T-cell (primary cell): ENCODE results near the gene PLS1. TPM values are rescaled to one million over a fixed set of nuclear protein-coding genes. Genes with fewer than 3 reads are reported as not detected.
"Not testable (repeated sequence)": the region's sequence is repeated elsewhere in the genome, so short reads cannot be mapped to it uniquely, and the experiment has no call there.

Experiments
- ATAC-seq, 4 experiments: fragments of 200-7000 bp in 3 of 4; fragments of 150-1000 bp in 1 of 4; cut with Tn5 transposase; replicated peaks in 1 of 4; 1 replicate in 3 of 4; 2 replicates in 1 of 4; pipeline ENCODE4 v1.10.0; 2021; ENCODE audit warnings: moderate library complexity in 3 of 4, mild to moderate bottlenecking in 2 of 4, moderate number of reproducible peaks in 1 of 4
- CTCF ChIA-PET, 2 donors: fragments of 300-600 bp; sonication (Branson Sonifier 250); formaldehyde crosslinking; loops; one replicate each; lab custom pipeline; 2022; ENCODE audit warnings: antibody characterized with exemption in 2 of 2; lab: Charles Lee
- POLR2A ChIA-PET, 2 donors: fragments of 300-600 bp; sonication (Branson Sonifier 250); formaldehyde crosslinking; loops; one replicate each; lab custom pipeline; 2022; ENCODE audit warnings: antibody characterized with exemption in 2 of 2; lab: Charles Lee
- DNase-seq, 35 experiments: peaks; one replicate each; pipeline versions ENCODE4 v3.0.0 to v3.0.0-alpha.2; 2013 to 2023
- H3K27ac ChIP-seq: one replicate; pipeline ENCODE4 v1.5.1; 2013; ENCODE audit warnings: low read length
- H3K27me3 ChIP-seq, 2 experiments: replicated peaks in 1 of 2; 1 replicate in 1 of 2; 2 replicates in 1 of 2; pipeline versions ENCODE4 v1.6.1 to v1.7.0; 2013; ENCODE audit warnings: low read length in 1 of 2, mixed read lengths in 1 of 2; ENCODE audit not compliant: control insufficient read depth in 2 of 2, insufficient read depth in 2 of 2; ENCODE audit errors: extremely low read depth in 1 of 2
- H3K36me3 ChIP-seq, 2 donors: 1 replicate in 1 of 2; 2 replicates in 1 of 2; pipeline versions ENCODE4 v1.6.1 to v1.7.0; 2013; ENCODE audit warnings: low read length in 1 of 2; ENCODE audit not compliant: control insufficient read depth in 2 of 2, insufficient read depth in 1 of 2; ENCODE audit errors: extremely low read depth in 1 of 2
- H3K4me1 ChIP-seq, 2 experiments: 1 replicate in 1 of 2; 2 replicates in 1 of 2; pipeline versions ENCODE4 v1.6.1 to v1.7.0; 2013; ENCODE audit warnings: low read length in 2 of 2, mixed read lengths in 1 of 2; ENCODE audit not compliant: insufficient read depth in 2 of 2, control insufficient read depth in 1 of 2; ENCODE audit errors: extremely low read depth in 1 of 2
- H3K4me3 ChIP-seq, 2 donors: 1 replicate in 1 of 2; 2 replicates in 1 of 2; pipeline versions ENCODE4 v1.5.1 to v1.7.0; 2013; ENCODE audit warnings: mild to moderate bottlenecking in 2 of 2, low read length in 1 of 2, moderate library complexity in 1 of 2; ENCODE audit not compliant: control insufficient read depth in 1 of 2; ENCODE audit errors: extremely low read depth in 1 of 2
- H3K9me3 ChIP-seq: 2 replicates; pipeline ENCODE4 v1.7.0; 2013
- H3K27ac Mint-ChIP-seq, 2 donors: one replicate each; pipeline ENCODE4 v1.8.0; 2020 to 2021; ENCODE audit warnings: mild to moderate bottlenecking in 2 of 2, mixed read lengths in 2 of 2
- H3K27me3 Mint-ChIP-seq, 2 donors: one replicate each; pipeline ENCODE4 v1.8.0; 2021 to 2022; ENCODE audit warnings: mixed read lengths in 2 of 2
- H3K36me3 Mint-ChIP-seq: one replicate; pipeline ENCODE4 v1.8.0; 2021; ENCODE audit warnings: mixed read lengths
- H3K4me1 Mint-ChIP-seq, 3 donors: one replicate each; pipeline ENCODE4 v1.8.0; 2020 to 2022; ENCODE audit warnings: mixed read lengths in 3 of 3, mild to moderate bottlenecking in 1 of 3
- H3K4me3 Mint-ChIP-seq, 3 donors: one replicate each; pipeline ENCODE4 v1.8.0; 2020 to 2022; ENCODE audit warnings: mild to moderate bottlenecking in 3 of 3, mixed read lengths in 3 of 3, moderate library complexity in 3 of 3
- H3K9me3 Mint-ChIP-seq, 3 donors: one replicate each; pipeline ENCODE4 v1.8.0; 2020 to 2022; ENCODE audit warnings: mixed read lengths in 3 of 3
- WGBS: methylation state at CpG from one replicate; pipeline ENCODE4 v1.1.5; 2013; ENCODE audit warnings: missing lambda C conversion rate; ENCODE audit not compliant: insufficient coverage; 5-methylcytosine and 5-hydroxymethylcytosine counted together
- total RNA-seq, 35 experiments: library from RNA in 6 of 35; stranded (reverse) in 6 of 35; fragments of 120-200 nt in 1 of 35; gene quantifications; one replicate each; pipeline versions ENCODE4 v1.2.1 to v1.2.4 and lab custom pipeline; 2013 to 2026

The PLS1 gene
- total RNA-seq, 5 donors from 2014 or later (not counting 1 experiment from before 2014, with no cell fraction given): 0.84 to 3.6 (median 1.8) TPM

DNA sequence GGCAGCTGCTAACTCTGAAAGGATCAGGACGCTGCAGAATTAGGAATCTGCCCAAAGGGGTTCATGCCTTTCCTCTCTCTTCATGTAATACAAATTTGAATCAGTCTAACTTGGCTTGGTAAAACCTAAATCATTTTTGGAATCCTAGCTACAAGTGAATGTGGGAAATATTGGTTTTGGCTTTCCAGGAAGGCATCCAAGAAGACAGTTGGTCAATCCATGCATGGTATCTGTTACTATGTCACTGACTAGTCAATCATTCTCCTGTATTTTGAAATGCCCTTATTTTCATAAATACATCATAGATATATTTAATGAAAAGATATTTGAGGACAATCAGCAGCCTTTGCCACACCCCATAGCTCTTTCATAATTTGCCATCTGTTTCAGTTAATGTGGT is 7.5 kb upstream of the PLS1 start:
- Histone ChIP-seq H3K4me3 (no peak overlapping the region), H3K27me3 (peaks cover 0 to 12% of the 10 kb centered on the region in 2 experiments), H3K36me3 (no peaks in the 10 kb centered on the region), H3K9me3 (no peaks in the 10 kb centered on the region), H3K27ac (no peak overlapping the region), H3K4me1 (no peaks in the 10 kb centered on the region)
- no peaks in the 10 kb centered on the region for H3K36me3 Mint-ChIP-seq
- no peaks in the 10 kb centered on the region for H3K9me3 Mint-ChIP-seq
- no peaks in the 10 kb centered on the region for H3K4me1 Mint-ChIP-seq
- DNase-seq: no peak
- peaks cover 11 to 14% of the 10 kb centered on the region in 2 donors for H3K27me3 Mint-ChIP-seq
- ChIA-PET CTCF (interaction anchor here (0.6 to 1.2 kb wide), 3 partner anchors 9 to 413 kb away, joined by 3 read pairs; partner anchors contain the start of genes ATR (in 1 of the 2) and U2SURP (in 1 of the 2)), POLR2A (interaction anchor here in 1 of 2 donors (0.6 kb wide), 1 partner anchor 90 kb away, joined by 3 read pairs; no protein-coding TSS in a partner anchor)
- H3K4me3 Mint-ChIP-seq: no peak overlapping the region
- WGBS: no CpG with 5 or more reads among the region's 1 CpG
- no peak for ATAC-seq
- no peak overlapping the region for H3K27ac Mint-ChIP-seq

DNA sequence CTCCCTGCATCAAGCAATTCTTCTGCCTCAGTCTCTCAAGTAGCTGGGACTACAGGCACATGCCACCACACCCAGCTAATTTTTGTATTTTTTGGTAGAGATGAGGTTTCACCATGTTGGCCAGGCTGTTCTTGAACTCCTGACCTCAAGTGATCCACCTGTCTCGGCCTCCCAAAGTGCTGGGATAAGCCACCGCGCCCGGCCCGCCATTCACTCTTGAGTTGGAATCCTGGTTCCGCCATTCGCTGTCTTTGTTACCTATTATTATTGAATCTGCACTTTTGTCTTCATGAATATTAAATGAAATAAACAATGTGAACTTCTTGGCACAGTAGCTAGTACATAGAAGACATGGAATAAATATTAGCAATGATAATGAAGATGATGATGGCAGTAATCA is 3.9 kb upstream of the PLS1 start:
- CTCF ChIA-PET: interaction anchor here in 1 of 2 donors (0.6 to 1.0 kb wide), 3 partner anchors 13 to 1488 kb away, joined by 3 to 5 read pairs (median 4); partner anchors contain the start of gene ATR
- peaks cover 10 to 16% (median 11%) of the 10 kb centered on the region in 3 donors for H3K4me1 Mint-ChIP-seq
- WGBS: 60% methylated on average over 1 of the region's 7 CpGs

DNA sequence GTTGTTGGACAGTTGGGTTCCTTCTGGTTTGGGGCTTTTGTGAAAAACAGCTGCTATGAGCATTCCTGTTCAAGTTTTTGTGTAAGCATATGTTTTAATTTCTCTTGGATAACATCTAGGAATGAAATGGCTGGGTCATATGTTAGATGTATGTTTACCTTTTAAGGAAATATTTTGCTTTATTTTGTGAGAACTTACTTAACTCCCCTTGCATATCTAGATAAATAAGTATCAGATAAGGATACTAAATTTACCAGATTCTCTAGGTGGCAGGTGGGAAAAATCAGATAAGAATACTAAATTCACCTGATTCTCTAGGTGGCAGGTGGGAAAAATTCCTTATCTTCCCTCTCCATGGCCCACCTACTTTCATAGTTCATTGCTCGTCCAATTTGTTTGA is 1.1 kb upstream of the PLS1 start:
- no CpG with 5 or more reads among the region's 1 CpG for WGBS
- no peak for DNase-seq
- Mint-ChIP-seq H3K9me3 (no peaks in the 10 kb centered on the region), H3K36me3 (no peaks in the 10 kb centered on the region), H3K4me1 (peaks cover 17 to 21% (median 18%) of the 10 kb centered on the region in 3 donors), H3K27ac (no peak overlapping the region), H3K27me3 (peaks cover 4 to 6% of the 10 kb centered on the region in 2 donors), H3K4me3 (peak overlapping the region; percentile 95 to 98 (median 96))
- ChIA-PET POLR2A (no interaction called here), CTCF (no interaction called here)
- no peak for ATAC-seq
- Histone ChIP-seq H3K4me1 (peaks cover 3 to 7% of the 10 kb centered on the region in 2 experiments), H3K27me3 (peaks cover 0 to 3% of the 10 kb centered on the region in 2 experiments), H3K4me3 (no peak overlapping the region), H3K27ac (no peak overlapping the region), H3K9me3 (no peaks in the 10 kb centered on the region), H3K36me3 (no peaks in the 10 kb centered on the region)

More for the DNA sequence above, 3.9 kb upstream of the PLS1 start:
- not testable (repeated sequence) for H3K27ac Mint-ChIP-seq, H3K4me1 ChIP-seq, H3K4me3 ChIP-seq, ATAC-seq, H3K9me3 ChIP-seq, H3K9me3 Mint-ChIP-seq, H3K4me3 Mint-ChIP-seq, H3K27me3 Mint-ChIP-seq, H3K27ac ChIP-seq, DNase-seq, H3K36me3 ChIP-seq, H3K36me3 Mint-ChIP-seq, H3K27me3 ChIP-seq
- POLR2A ChIA-PET: interaction anchor here (0.6 to 0.7 kb wide), 2 partner anchors 203 to 625 kb away, joined by 3 to 5 read pairs; no protein-coding TSS in a partner anchor

DNA sequence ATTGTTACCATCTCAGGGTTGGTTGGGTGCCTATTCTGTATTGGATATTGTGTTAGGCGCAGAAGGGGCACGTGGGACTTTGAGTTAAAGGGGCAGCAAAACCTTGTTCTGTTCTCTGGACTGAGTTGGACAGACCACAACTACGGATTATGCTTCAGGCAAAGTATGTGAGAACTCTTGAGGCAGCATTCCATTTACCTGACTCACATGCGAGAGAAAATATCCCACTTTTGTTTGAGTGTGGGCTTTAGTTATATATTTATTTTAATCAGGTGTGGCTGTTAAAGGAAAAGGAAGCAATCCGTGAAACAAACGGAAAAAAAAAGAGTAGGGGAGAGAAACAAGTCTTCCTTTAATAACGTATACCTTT is 627 bp upstream of the PLS1 start:
- no peaks in the 10 kb centered on the region for H3K36me3 Mint-ChIP-seq
- H3K27me3 Mint-ChIP-seq: peaks cover under 1 to 2% of the 10 kb centered on the region in 2 donors
- ATAC-seq (no peak), DNase-seq (no peak)
- POLR2A ChIA-PET: no interaction called here
- H3K9me3 Mint-ChIP-seq: no peaks in the 10 kb centered on the region
- Histone ChIP-seq H3K27ac (peak overlapping the region; percentile 28), H3K4me3 (peak overlapping the region; percentile 74 to 89), H3K27me3 (peaks cover 0 to 3% of the 10 kb centered on the region in 2 experiments), H3K9me3 (no peaks in the 10 kb centered on the region), H3K36me3 (no peaks in the 10 kb centered on the region), H3K4me1 (peaks cover 3 to 7% of the 10 kb centered on the region in 2 experiments)
- WGBS: no CpG with 5 or more reads among the region's 7 CpGs
- peak overlapping the region in 1 of 2 donors; percentile 92 for H3K27ac Mint-ChIP-seq
- CTCF ChIA-PET: no interaction called here
- H3K4me1 Mint-ChIP-seq: peaks cover 17 to 21% (median 18%) of the 10 kb centered on the region in 3 donors
- peak overlapping the region; percentile 95 to 98 (median 96) for H3K4me3 Mint-ChIP-seq

DNA sequence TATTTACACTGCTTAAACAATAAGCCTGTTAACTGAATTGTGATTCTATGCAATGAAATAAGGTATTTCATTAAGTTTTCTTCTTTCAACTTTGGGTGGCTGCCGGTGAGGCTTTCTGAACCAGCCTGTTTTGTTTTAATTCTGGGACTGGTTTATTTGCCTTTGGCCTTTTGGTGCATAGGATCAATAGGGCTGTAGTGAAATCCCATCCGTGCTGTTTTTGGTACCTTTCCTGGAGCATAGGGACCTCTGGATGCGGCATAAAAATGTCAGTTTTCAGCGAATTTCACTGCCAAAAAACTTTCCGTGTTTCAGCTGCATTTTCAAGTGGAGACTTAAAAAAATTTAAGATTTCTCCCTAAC is 514 bp downstream of the PLS1 start:
- no peaks in the 10 kb centered on the region for H3K9me3 Mint-ChIP-seq
- H3K27ac Mint-ChIP-seq: peak overlapping the region; percentile 77 to 92
- POLR2A ChIA-PET: interaction anchor here in 1 of 2 donors (0.6 kb wide), 1 partner anchor 18 kb away, joined by 3 read pairs; no protein-coding TSS in a partner anchor
- Histone ChIP-seq H3K4me1 (peaks cover 3 to 7% of the 10 kb centered on the region in 2 experiments), H3K36me3 (no peaks in the 10 kb centered on the region), H3K4me3 (peak overlapping the region; percentile 74 to 89), H3K27me3 (peaks cover 0 to 3% of the 10 kb centered on the region in 2 experiments), H3K9me3 (no peaks in the 10 kb centered on the region), H3K27ac (no peak overlapping the region)
- peak overlapping the region; percentile 95 to 98 (median 96) for H3K4me3 Mint-ChIP-seq
- 0% methylated on average over 1 of the region's 5 CpGs for WGBS
- H3K27me3 Mint-ChIP-seq: peaks cover 0 to 2% of the 10 kb centered on the region in 2 donors
- ATAC-seq: no peak
- peaks cover 17 to 21% (median 18%) of the 10 kb centered on the region in 3 donors for H3K4me1 Mint-ChIP-seq
- CTCF ChIA-PET: interaction anchor here in 1 of 2 donors (0.8 kb wide), 1 partner anchor 34 kb away, joined by 3 read pairs; no protein-coding TSS in a partner anchor
- no peak for DNase-seq
- H3K36me3 Mint-ChIP-seq: no peaks in the 10 kb centered on the region

DNA sequence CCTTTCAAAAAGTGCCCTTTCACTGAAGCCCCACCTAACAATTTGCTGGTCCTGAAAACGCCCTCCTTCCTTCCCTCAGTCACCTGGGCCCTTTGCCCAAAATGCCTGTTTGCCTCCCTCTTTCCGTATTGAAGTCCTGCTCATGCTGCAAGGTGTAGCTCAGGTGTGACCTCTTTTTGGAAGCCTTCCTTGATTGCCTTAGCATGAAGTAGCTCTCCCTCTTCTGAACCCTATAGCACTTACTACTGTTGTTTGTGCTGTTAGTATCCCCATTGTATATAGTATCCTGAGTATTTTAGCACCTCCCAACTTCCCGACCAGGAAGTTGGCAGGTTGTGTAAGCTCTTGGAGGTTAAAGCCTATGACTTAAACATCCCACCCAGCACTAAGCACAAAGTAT is 1.7 kb downstream of the PLS1 start:
- CTCF ChIA-PET: interaction anchor here in 1 of 2 donors (1.3 kb wide), 1 partner anchor 9 kb away, joined by 3 read pairs; no protein-coding TSS in a partner anchor

More for the DNA sequence above, 1.7 kb downstream of the PLS1 start:
- H3K4me3 Mint-ChIP-seq: peak overlapping the region in 2 of 3 donors; percentile 18 to 49
- peaks cover 0 to 2% of the 10 kb centered on the region in 2 donors for H3K27me3 Mint-ChIP-seq
- Histone ChIP-seq H3K9me3 (no peaks in the 10 kb centered on the region), H3K36me3 (no peaks in the 10 kb centered on the region), H3K27me3 (peaks cover 0 to 2% of the 10 kb centered on the region in 2 experiments), H3K27ac (no peak overlapping the region), H3K4me3 (no peak overlapping the region), H3K4me1 (peaks cover 3 to 7% of the 10 kb centered on the region in 2 experiments)
- POLR2A ChIA-PET: interaction anchor here (0.5 to 0.7 kb wide), 3 partner anchors 23 to 1032 kb away, joined by 3 to 8 read pairs (median 7); no protein-coding TSS in a partner anchor
- H3K9me3 Mint-ChIP-seq: no peaks in the 10 kb centered on the region
- no peak for DNase-seq
- H3K4me1 Mint-ChIP-seq: peaks cover 17 to 21% (median 18%) of the 10 kb centered on the region in 3 donors
- 92% methylated on average over 2 of the region's 3 CpGs for WGBS
- no peaks in the 10 kb centered on the region for H3K36me3 Mint-ChIP-seq
- ATAC-seq: no peak
- no peak overlapping the region for H3K27ac Mint-ChIP-seq
